ENCODE measurements around the gene LSM12.

The LSM12 gene

GRCh38 chr17:44000141-44000860 is 66.2 kb downstream of the LSM12 start:
- peak in 2 of 10 donors; percentile 39 to 66 for DNase-seq
- intact Hi-C loops (cut with DNase I), result no loop called here

GRCh38 chr17:43999024-43999423 is 67.4 kb downstream of the LSM12 start:
- no peak for DNase-seq
- intact Hi-C loops (cut with DNase I), result loop anchor here (10.0 kb wide), 1 partner anchor 124 kb away; no protein-coding TSS in a partner anchor

GRCh38 chr17:43998552-43998951 is 67.9 kb downstream of the LSM12 start:
- intact Hi-C loops (cut with DNase I), result loop anchor here (10.0 kb wide), 1 partner anchor 124 kb away; no protein-coding TSS in a partner anchor

GRCh38 chr17:43997180-43997579 is 69.3 kb downstream of the LSM12 start:
- DNase-seq, result peak in 1 of 10 donors; percentile 9
- intact Hi-C loops (cut with DNase I), result loop anchor here (10.0 kb wide), 1 partner anchor 122 kb away; no protein-coding TSS in a partner anchor

More at GRCh38 chr17:43998552-43998951, 67.9 kb downstream of the LSM12 start:
- DNase-seq, result peak in 2 of 10 donors; percentile 2 to 3

GRCh38 chr17:43995150-43995471 is 71.4 kb downstream of the LSM12 start:
- intact Hi-C loops (cut with DNase I), result loop anchor here (1.0 to 10.0 kb wide), 2 partner anchors 51 to 120 kb away; no protein-coding TSS in a partner anchor
- DNase-seq, result no peak

- peak; percentile 64 to 97 (median 79) for DNase-seq
- intact Hi-C loops (cut with DNase I), result loop anchor here (1.0 to 10.0 kb wide), 2 partner anchors 50 to 120 kb away; no protein-coding TSS in a partner anchor
Observed at GRCh38 chr17:43994272-43995149, 72.0 kb downstream of the LSM12 start.

GRCh38 chr17:43992641-43993040 is 73.8 kb downstream of the LSM12 start:
- intact Hi-C loops (cut with DNase I), result loop anchor here (10.0 kb wide), 1 partner anchor 118 kb away; no protein-coding TSS in a partner anchor
- peak in 2 of 10 donors; percentile 30 to 56 for DNase-seq

DNA sequence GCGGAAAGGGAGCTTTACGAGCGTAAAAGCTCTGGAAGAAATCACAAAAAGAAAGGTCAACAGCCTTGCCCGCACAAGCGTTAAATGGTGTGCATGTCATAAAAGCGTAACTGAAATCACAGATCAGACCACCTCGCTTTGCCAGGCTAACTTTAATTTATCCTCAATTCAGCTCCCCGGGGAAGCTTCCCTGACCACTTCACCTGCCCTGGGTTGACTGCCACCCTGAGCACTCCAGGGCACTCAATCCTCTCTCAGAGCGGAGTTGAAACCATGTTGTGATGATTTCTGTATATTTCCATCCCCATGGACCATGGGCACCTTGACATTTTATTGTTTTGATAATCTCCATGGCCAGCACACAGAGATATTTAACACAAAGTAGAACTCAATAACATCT is 78.2 kb downstream of the LSM12 start:
- peak in 1 of 10 donors; percentile 7 for DNase-seq
- intact Hi-C loops (cut with DNase I), result no loop called here

DNA sequence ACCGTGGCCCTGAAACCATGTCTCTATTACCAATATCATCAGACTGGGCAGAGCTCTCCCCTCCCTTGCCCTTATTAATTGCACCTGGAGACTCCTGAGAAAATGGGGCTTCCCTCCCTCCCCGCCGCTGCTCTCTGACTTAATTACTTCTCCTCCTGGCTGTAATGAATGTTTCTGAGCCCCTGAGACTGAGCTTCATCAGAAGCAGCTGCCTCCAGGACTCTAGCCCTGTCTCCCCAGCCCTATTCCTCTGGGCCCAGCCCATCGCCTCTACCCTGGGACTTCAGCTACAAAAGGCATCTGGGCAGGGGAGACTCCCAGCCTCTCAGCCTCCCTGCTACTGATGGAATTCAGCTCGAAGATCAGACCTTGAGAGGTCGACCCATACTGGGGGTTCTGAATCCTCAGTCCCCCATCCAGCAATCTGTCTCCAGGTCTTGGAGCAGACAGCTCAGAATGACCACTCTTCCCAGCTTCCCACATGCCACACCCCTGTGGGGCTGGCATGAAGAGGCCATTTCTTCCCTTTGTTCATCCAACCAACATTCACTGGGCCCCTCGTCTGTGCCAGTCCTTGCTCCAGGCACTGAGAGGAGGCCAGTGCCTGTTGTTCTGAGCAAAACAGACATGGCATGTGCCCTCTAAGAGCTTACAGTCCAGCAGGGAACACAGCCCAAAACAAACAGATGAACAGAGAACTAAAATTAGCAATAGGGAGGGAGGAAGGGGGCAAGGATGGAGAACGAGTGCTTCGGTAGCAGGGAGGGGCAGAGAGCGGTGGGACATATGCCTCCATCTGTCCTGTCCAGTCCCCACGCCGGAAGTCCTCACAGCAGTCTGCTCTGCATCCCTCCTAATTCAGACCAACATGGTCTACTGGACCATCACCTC is 79.1 kb downstream of the LSM12 start:
- DNase-seq, result peak in 1 of 10 donors; percentile 52
- intact Hi-C loops (cut with DNase I), result no loop called here

GRCh38 chr17:43986225-43986981 is 80.1 kb downstream of the LSM12 start:
- intact Hi-C loops (cut with DNase I), result no loop called here
- DNase-seq, result peak in 3 of 10 donors; percentile 44 to 85 (median 80)

DNA sequence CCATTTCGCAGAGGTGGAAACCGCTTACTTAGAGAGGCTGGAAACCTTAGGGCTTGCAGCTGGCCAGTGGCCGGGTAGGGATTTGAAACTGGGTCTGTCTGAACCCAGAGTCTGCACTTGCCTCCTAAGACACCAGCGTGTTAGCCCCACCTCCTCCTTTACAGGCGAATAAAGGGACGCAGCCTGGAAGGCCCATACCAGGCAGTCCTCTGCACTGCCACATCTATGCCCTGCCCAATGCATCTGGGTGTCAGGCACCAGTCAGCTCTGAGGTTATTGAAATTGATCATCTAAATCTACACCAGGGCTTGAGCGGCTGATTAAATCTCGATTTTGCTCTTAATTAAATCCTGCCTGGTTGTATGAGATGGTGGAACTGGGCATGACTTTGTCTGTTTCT is 82.0 kb downstream of the LSM12 start:
- DNase-seq, result peak in 1 of 10 donors; percentile 13
- intact Hi-C loops (cut with DNase I), result no loop called here

All from posterior cingulate gyrus (tissue), 11 donors.